ENCODE measurements around the gene GPR12.
"Not testable (repeated sequence)": the region's sequence is repeated elsewhere in the genome, so short reads cannot be mapped to it uniquely, and the experiment has no call there.

GPR12 gene

DNA sequence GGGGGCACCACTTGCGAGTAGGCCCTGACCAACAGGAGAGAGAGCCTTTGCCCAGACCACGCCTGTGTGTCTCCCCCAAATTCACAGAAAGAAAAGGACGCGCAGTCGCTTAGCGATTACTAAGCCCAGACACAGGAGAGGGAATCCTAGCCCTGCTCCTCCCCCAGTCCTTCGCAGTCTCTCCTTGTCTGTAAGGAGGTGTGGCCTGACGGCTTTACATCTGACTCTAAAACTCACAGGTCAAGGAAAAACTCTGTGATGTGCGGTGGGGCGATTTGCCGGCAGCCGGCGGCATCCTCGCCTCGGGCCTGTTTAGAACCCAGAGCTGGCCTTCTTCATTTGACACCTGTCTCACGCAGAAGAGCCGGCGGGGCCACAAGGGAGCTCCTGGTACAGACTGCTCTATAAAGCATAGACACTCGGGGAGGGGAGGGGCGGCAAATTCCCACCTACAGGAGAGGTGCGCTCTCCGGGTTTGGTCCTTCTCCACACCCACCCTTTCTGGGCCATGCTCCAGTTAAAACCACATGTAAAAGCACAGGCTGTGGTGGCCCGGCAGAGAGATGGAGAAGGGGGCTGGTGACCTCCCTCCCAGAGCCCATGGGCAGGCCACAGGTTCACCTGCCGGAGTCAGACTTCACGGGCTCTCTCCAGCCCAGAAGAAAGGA, 17.8 kb downstream of the GPR12 start:
- DNase-seq = peak; percentile 30
- no peak overlapping the region for H3K18ac ChIP-seq (ENCODE audit: low read length)

GRCh38 chr13:26735677-26736076, 24.9 kb downstream of the GPR12 start:
- DNase-seq = no peak
- Histone ChIP-seq H3K23ac (ENCODE audit: low read length) (no peak overlapping the region), H4K5ac (ENCODE audit: low read length) (no peak overlapping the region), H3K27me3 (ENCODE audit: insufficient read depth, low read length, poor library complexity) (no peaks in the 10 kb centered on the region), H2BK15ac (replicated peaks; ENCODE audit: low read depth) (no peak overlapping the region), H3K4me3 (ENCODE audit: low read length) (no peak overlapping the region), H3K9ac (ENCODE audit: low read length) (no peak overlapping the region), H2AK5ac (ENCODE audit: low read length) (no peak overlapping the region), H2BK5ac (ENCODE audit: low read length) (no peak overlapping the region), H2BK120ac (ENCODE audit: low read depth, low read length) (no peak overlapping the region), H3K4me2 (ENCODE audit: low read length) (no peak overlapping the region), H3K4ac (ENCODE audit: low read depth, low read length) (no peak overlapping the region), H3K79me2 (ENCODE audit: control insufficient read depth, insufficient read depth, low read length) (no peaks in the 10 kb centered on the region), H3K56ac (ENCODE audit: low read length) (no peak overlapping the region), H3K27ac (ENCODE audit: low read depth, low read length) (no peak overlapping the region), H3K79me1 (ENCODE audit: low read length) (no peaks in the 10 kb centered on the region), H3K4me1 (ENCODE audit: control insufficient read depth, low read depth, low read length) (no peaks in the 10 kb centered on the region), H3K18ac (ENCODE audit: low read length) (no peak overlapping the region), H3K36me3 (ENCODE audit: control insufficient read depth, insufficient read depth, low read length) (no peaks in the 10 kb centered on the region), H4K8ac (ENCODE audit: low read depth, low read length) (no peak overlapping the region)
- WGBS (ENCODE audit: extremely low coverage, insufficient coverage, low lambda C conversion rate) = no CpG with 5 or more reads among the region's 9 CpGs

More for the DNA sequence above, 17.8 kb downstream of the GPR12 start:
- H3K4me1 ChIP-seq (ENCODE audit: control insufficient read depth, low read depth, low read length) = no peaks in the 10 kb centered on the region
- no peak overlapping the region for H2AK5ac ChIP-seq (ENCODE audit: low read length)
- H3K4ac ChIP-seq (ENCODE audit: low read depth, low read length) = no peak overlapping the region
- no peak overlapping the region for H3K4me2 ChIP-seq (ENCODE audit: low read length)
- H2BK120ac ChIP-seq (ENCODE audit: low read depth, low read length) = no peak overlapping the region
- no peaks in the 10 kb centered on the region for H3K27me3 ChIP-seq (ENCODE audit: insufficient read depth, low read length, poor library complexity)
- WGBS (ENCODE audit: extremely low coverage, insufficient coverage, low lambda C conversion rate) = no CpG with 5 or more reads among the region's 25 CpGs
- H3K23ac ChIP-seq (ENCODE audit: low read length) = no peak overlapping the region
- no peak overlapping the region for H2BK15ac ChIP-seq (replicated peaks; ENCODE audit: low read depth)
- H4K8ac ChIP-seq (ENCODE audit: low read depth, low read length) = no peak overlapping the region
- H3K36me3 ChIP-seq (ENCODE audit: control insufficient read depth, insufficient read depth, low read length) = no peaks in the 10 kb centered on the region
- H3K27ac ChIP-seq (ENCODE audit: low read depth, low read length) = no peak overlapping the region
- H3K9ac ChIP-seq (ENCODE audit: low read length) = no peak overlapping the region
- H3K56ac ChIP-seq (ENCODE audit: low read length) = no peak overlapping the region
- no peak overlapping the region for H3K4me3 ChIP-seq (ENCODE audit: low read length)
- H3K79me2 ChIP-seq (ENCODE audit: control insufficient read depth, insufficient read depth, low read length) = no peaks in the 10 kb centered on the region
- H4K5ac ChIP-seq (ENCODE audit: low read length) = no peak overlapping the region
- H3K79me1 ChIP-seq (ENCODE audit: low read length) = no peaks in the 10 kb centered on the region
- H2BK5ac ChIP-seq (ENCODE audit: low read length) = no peak overlapping the region

GRCh38 chr13:26727633-26728032, 33.0 kb downstream of the GPR12 start:
- H3K4ac ChIP-seq (ENCODE audit: low read depth, low read length) = no peak overlapping the region
- H3K4me3 ChIP-seq (ENCODE audit: low read length) = no peak overlapping the region
- H3K18ac ChIP-seq (ENCODE audit: low read length) = no peak overlapping the region
- H3K27me3 ChIP-seq (ENCODE audit: insufficient read depth, low read length, poor library complexity) = no peaks in the 10 kb centered on the region
- H3K79me1 ChIP-seq (ENCODE audit: low read length) = no peaks in the 10 kb centered on the region
- H2AK5ac ChIP-seq (ENCODE audit: low read length) = no peak overlapping the region
- H2BK5ac ChIP-seq (ENCODE audit: low read length) = no peak overlapping the region
- no peaks in the 10 kb centered on the region for H3K36me3 ChIP-seq (ENCODE audit: control insufficient read depth, insufficient read depth, low read length)
- no peak overlapping the region for H3K27ac ChIP-seq (ENCODE audit: low read depth, low read length)
- no peak overlapping the region for H3K4me2 ChIP-seq (ENCODE audit: low read length)
- no peak overlapping the region for H3K23ac ChIP-seq (ENCODE audit: low read length)
- DNase-seq = no peak
- H4K5ac ChIP-seq (ENCODE audit: low read length) = no peak overlapping the region
- no peak overlapping the region for H3K9ac ChIP-seq (ENCODE audit: low read length)
- H2BK120ac ChIP-seq (ENCODE audit: low read depth, low read length) = no peak overlapping the region
- H3K56ac ChIP-seq (ENCODE audit: low read length) = no peak overlapping the region
- H3K4me1 ChIP-seq (ENCODE audit: control insufficient read depth, low read depth, low read length) = no peaks in the 10 kb centered on the region
- no peak overlapping the region for H2BK15ac ChIP-seq (replicated peaks; ENCODE audit: low read depth)
- H4K8ac ChIP-seq (ENCODE audit: low read depth, low read length) = no peak overlapping the region
- H3K79me2 ChIP-seq (ENCODE audit: control insufficient read depth, insufficient read depth, low read length) = no peaks in the 10 kb centered on the region

GRCh38 chr13:26727122-26727521, 33.5 kb downstream of the GPR12 start:
- Histone ChIP-seq H3K18ac (ENCODE audit: low read length) (no peak overlapping the region), H3K56ac (ENCODE audit: low read length) (no peak overlapping the region), H3K23ac (ENCODE audit: low read length) (no peak overlapping the region), H3K27ac (ENCODE audit: low read depth, low read length) (no peak overlapping the region), H2AK5ac (ENCODE audit: low read length) (no peak overlapping the region), H3K4me2 (ENCODE audit: low read length) (no peak overlapping the region), H2BK15ac (replicated peaks; ENCODE audit: low read depth) (no peak overlapping the region), H2BK5ac (ENCODE audit: low read length) (no peak overlapping the region), H2BK120ac (ENCODE audit: low read depth, low read length) (no peak overlapping the region), H3K36me3 (ENCODE audit: control insufficient read depth, insufficient read depth, low read length) (no peaks in the 10 kb centered on the region), H3K27me3 (ENCODE audit: insufficient read depth, low read length, poor library complexity) (no peaks in the 10 kb centered on the region), H3K9ac (ENCODE audit: low read length) (no peak overlapping the region), H3K4me1 (ENCODE audit: control insufficient read depth, low read depth, low read length) (no peaks in the 10 kb centered on the region), H4K5ac (ENCODE audit: low read length) (no peak overlapping the region), H3K79me1 (ENCODE audit: low read length) (no peaks in the 10 kb centered on the region), H4K8ac (ENCODE audit: low read depth, low read length) (no peak overlapping the region), H3K79me2 (ENCODE audit: control insufficient read depth, insufficient read depth, low read length) (no peaks in the 10 kb centered on the region), H3K4ac (ENCODE audit: low read depth, low read length) (no peak overlapping the region), H3K4me3 (ENCODE audit: low read length) (no peak overlapping the region)
- no peak for DNase-seq
- WGBS (ENCODE audit: extremely low coverage, insufficient coverage, low lambda C conversion rate) = no CpG with 5 or more reads among the region's 3 CpGs

DNA sequence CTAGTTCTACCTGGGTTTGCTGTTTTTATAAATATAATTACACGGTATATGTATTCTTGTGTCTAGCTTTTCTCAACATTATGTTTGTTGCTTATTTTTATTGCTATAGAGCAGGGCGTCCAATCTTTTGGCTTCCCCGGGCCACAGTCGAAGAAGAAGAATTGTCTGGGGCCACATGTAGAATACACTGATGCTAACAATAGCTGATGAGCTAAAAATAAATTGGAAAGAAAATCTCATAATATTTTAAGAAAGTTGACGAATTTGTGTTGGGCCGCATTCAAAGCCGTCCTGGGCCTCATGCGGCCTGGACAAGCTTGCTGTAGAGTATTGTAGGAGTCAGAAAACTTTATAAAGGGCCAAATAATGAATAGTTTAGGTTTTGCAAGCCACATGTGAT, 33.9 kb downstream of the GPR12 start:
- Histone ChIP-seq H3K9ac (ENCODE audit: low read length) (no peak overlapping the region), H3K4me1 (ENCODE audit: control insufficient read depth, low read depth, low read length) (no peaks in the 10 kb centered on the region), H3K79me2 (ENCODE audit: control insufficient read depth, insufficient read depth, low read length) (no peaks in the 10 kb centered on the region), H4K8ac (ENCODE audit: low read depth, low read length) (no peak overlapping the region), H3K36me3 (ENCODE audit: control insufficient read depth, insufficient read depth, low read length) (no peaks in the 10 kb centered on the region), H3K27me3 (ENCODE audit: insufficient read depth, low read length, poor library complexity) (no peaks in the 10 kb centered on the region), H2BK5ac (ENCODE audit: low read length) (no peak overlapping the region), H3K27ac (ENCODE audit: low read depth, low read length) (no peak overlapping the region), H3K23ac (ENCODE audit: low read length) (no peak overlapping the region), H3K79me1 (ENCODE audit: low read length) (no peaks in the 10 kb centered on the region), H4K5ac (ENCODE audit: low read length) (no peak overlapping the region), H3K4me3 (ENCODE audit: low read length) (no peak overlapping the region), H2BK15ac (replicated peaks; ENCODE audit: low read depth) (no peak overlapping the region), H2BK120ac (ENCODE audit: low read depth, low read length) (no peak overlapping the region), H3K4ac (ENCODE audit: low read depth, low read length) (no peak overlapping the region), H3K56ac (ENCODE audit: low read length) (no peak overlapping the region), H3K4me2 (ENCODE audit: low read length) (no peak overlapping the region), H3K18ac (ENCODE audit: low read length) (no peak overlapping the region), H2AK5ac (ENCODE audit: low read length) (no peak overlapping the region)
- no CpG with 5 or more reads among the region's 8 CpGs for WGBS (ENCODE audit: extremely low coverage, insufficient coverage, low lambda C conversion rate)
- no peak for DNase-seq

DNA sequence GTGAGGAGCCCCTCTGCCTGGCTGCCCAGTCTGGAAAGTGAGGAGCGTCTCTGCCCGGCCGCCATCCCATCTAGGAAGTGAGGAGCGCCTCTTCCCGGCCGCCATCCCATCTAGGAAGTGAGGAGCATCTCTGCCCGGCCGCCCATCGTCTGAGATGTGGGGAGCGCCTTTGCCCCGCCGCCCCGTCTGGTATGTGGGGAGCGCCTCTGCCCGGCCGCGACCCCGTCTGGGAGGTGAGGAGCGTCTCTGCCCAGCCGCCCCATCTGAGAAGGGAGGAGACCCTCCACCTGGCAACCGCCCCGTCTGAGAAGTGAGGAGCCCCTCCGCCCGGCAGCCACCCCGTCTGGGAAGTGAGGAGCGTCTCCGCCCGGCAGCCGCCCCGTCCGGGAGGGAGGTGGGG, 37.0 kb downstream of the GPR12 start:
- H4K5ac ChIP-seq (ENCODE audit: low read length); H3K9ac ChIP-seq (ENCODE audit: low read length); H3K79me1 ChIP-seq (ENCODE audit: low read length); H3K56ac ChIP-seq (ENCODE audit: low read length); DNase-seq; H3K23ac ChIP-seq (ENCODE audit: low read length); H3K4ac ChIP-seq (ENCODE audit: low read depth, low read length); H3K79me2 ChIP-seq (ENCODE audit: control insufficient read depth, insufficient read depth, low read length); H3K27me3 ChIP-seq (ENCODE audit: insufficient read depth, low read length, poor library complexity); H2BK5ac ChIP-seq (ENCODE audit: low read length); H3K4me3 ChIP-seq (ENCODE audit: low read length); H2AK5ac ChIP-seq (ENCODE audit: low read length); H4K8ac ChIP-seq (ENCODE audit: low read depth, low read length); H2BK15ac ChIP-seq (replicated peaks; ENCODE audit: low read depth); H3K36me3 ChIP-seq (ENCODE audit: control insufficient read depth, insufficient read depth, low read length); H3K4me2 ChIP-seq (ENCODE audit: low read length); H2BK120ac ChIP-seq (ENCODE audit: low read depth, low read length); H3K4me1 ChIP-seq (ENCODE audit: control insufficient read depth, low read depth, low read length); H3K27ac ChIP-seq (ENCODE audit: low read depth, low read length); H3K18ac ChIP-seq (ENCODE audit: low read length): not testable (repeated sequence)
- no CpG with 5 or more reads among the region's 31 CpGs for WGBS (ENCODE audit: extremely low coverage, insufficient coverage, low lambda C conversion rate)

Data from mesendoderm (in vitro differentiated cells).